Caco-2 (cell line): ENCODE data around the gene BAG2. TPM values are rescaled to one million over a fixed set of nuclear protein-coding genes. Genes with fewer than 3 reads are reported as not detected.

Experiments
- BruUV-seq: library from RNA; stranded (reverse); fragments of 400-500 nt; replicated peaks from 2 replicates; lab custom pipeline; 2021; lab: Mats Ljungman, UMichigan
- CTCF ChIA-PET: fragments of 300-600 bp; sonication (Branson Sonifier 250); formaldehyde crosslinking; loops from one replicate; lab custom pipeline; 2022; ENCODE audit warnings: antibody characterized with exemption; lab: Charles Lee
- POLR2A ChIA-PET: fragments of 300-600 bp; sonication (Branson Sonifier 250); formaldehyde crosslinking; loops from one replicate; lab custom pipeline; 2022; ENCODE audit warnings: antibody characterized with exemption; lab: Charles Lee
- DNase-seq, 2 experiments: peaks; one replicate each; pipeline versions ENCODE4 v3.0.0 to v3.0.0-alpha.2; 2020 to 2022
- H3K27me3 ChIP-seq: replicated peaks from 2 replicates; pipeline ENCODE4 v1.6.0; 2011; ENCODE audit warnings: low read length; ENCODE audit not compliant: control insufficient read depth, insufficient read depth
- H3K36me3 ChIP-seq: 2 replicates; pipeline ENCODE4 v1.5.1; 2011; ENCODE audit warnings: low read length; ENCODE audit not compliant: control insufficient read depth, insufficient read depth
- H3K4me1 ChIP-seq: fragments of 250-450 bp; sonication (Bioruptor Pico); 2 replicates; pipeline ENCODE4 v1.5.1; 2020; ENCODE audit warnings: mild to moderate bottlenecking
- H3K4me3 ChIP-seq: 2 replicates; pipeline ENCODE4 v1.5.1; 2011; ENCODE audit warnings: low read depth, mild to moderate bottlenecking, control low read depth, low read length
- H3K9me3 ChIP-seq: fragments of 250-450 bp; sonication (Bioruptor Pico); 2 replicates; pipeline ENCODE4 v1.5.1; 2020; ENCODE audit warnings: mild to moderate bottlenecking, moderate library complexity
- H3K27ac Mint-ChIP-seq: one replicate; pipeline ENCODE4 v1.8.0; 2022; ENCODE audit warnings: mixed read lengths; ENCODE audit not compliant: unreplicated experiment
- H3K27me3 Mint-ChIP-seq: one replicate; pipeline ENCODE4 v1.8.0; 2022; ENCODE audit warnings: mixed read lengths; ENCODE audit not compliant: insufficient read depth, unreplicated experiment
- H3K36me3 Mint-ChIP-seq: one replicate; pipeline ENCODE4 v1.8.0; 2022; ENCODE audit warnings: mild to moderate bottlenecking, mixed read lengths; ENCODE audit not compliant: insufficient read depth, unreplicated experiment
- H3K4me1 Mint-ChIP-seq: one replicate; pipeline ENCODE4 v1.8.0; 2022; ENCODE audit warnings: low read depth, mixed read lengths; ENCODE audit not compliant: unreplicated experiment
- H3K4me3 Mint-ChIP-seq: one replicate; pipeline ENCODE4 v1.8.0; 2022; ENCODE audit warnings: mild to moderate bottlenecking, moderate library complexity, mixed read lengths; ENCODE audit not compliant: unreplicated experiment
- H3K9me3 Mint-ChIP-seq: one replicate; pipeline ENCODE4 v1.8.0; 2022; ENCODE audit warnings: mixed read lengths; ENCODE audit not compliant: unreplicated experiment
- intact Hi-C: fragments of 100-400 bp; cut with micrococcal nuclease; formaldehyde crosslinking; loops from one replicate; pipeline ENCODE4 v1.10.0; 2022; ENCODE audit not compliant: unreplicated experiment
- total RNA-seq: library from RNA; stranded (reverse); gene quantifications from 2 replicates; pipeline ENCODE4 v1.2.3, GENCODE V29; 2022
- TF ChIP-seq, protein P1 (sequence below), 2 experiments: fragments of 200-600 bp in 1 of 2; IDR thresholded peaks; 1 replicate in 1 of 2; 2 replicates in 1 of 2; pipeline versions ENCODE4 v1.5.1 to v1.8.0; 2011 to 2022; ENCODE audit warnings: antibody characterized with exemption in 1 of 2, control low read depth in 1 of 2, inconsistent platforms in 1 of 2, low read depth in 1 of 2, low read length in 1 of 2, mild to moderate bottlenecking in 1 of 2, moderate library complexity in 1 of 2; ENCODE audit not compliant: insufficient read depth in 1 of 2, severe bottlenecking in 1 of 2, unreplicated experiment in 1 of 2

Gene BAG2
- total RNA-seq, 1 experiment from 2014 or later: 9.5 TPM

DNA sequence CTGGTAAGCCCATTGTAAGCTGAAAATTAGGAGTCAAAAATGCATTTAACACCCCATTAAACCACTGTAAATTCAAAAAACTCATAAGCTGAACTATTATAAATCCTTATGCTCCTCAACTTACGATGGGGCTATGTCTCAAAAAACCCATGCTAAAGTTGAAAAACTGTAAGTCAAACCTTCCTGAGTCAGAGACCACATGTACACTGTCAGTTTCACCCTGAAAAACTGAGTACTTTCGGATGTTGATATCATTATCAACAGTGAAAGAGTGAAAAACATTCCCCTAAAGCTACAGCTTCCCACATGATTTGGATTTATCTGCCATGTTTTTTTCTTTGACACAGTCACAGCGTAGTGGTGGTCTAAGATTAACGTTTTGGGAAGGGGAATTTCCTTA is 35.7 kb downstream of the BAG2 start:
- CTCF ChIA-PET: interaction anchor here (0.7 kb wide), 1 partner anchor 14 kb away, joined by 5 read pairs; no protein-coding TSS in a partner anchor

DNA sequence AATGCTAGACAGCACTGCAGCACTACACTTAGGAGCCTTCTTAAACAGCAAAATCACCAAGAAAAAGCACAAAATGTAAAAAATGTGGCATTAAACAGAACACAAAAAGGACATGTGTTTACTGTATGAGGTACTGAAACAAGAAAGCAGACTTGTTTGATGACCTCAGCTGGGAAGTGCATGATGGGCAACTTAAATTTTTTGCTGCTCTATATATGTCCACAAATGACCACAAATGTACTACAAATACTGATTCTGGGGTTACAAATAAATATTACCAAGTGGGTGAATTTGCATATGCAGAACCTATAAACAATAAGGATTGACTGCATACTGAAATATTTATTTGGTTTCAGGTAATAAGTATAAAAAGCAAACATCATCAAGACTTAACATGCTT is 36.9 kb downstream of the BAG2 start:
- BruUV-seq: no TSS peak
- no peaks in the 10 kb centered on the region for H3K27me3 ChIP-seq
- POLR2A ChIA-PET: no interaction called here
- H3K36me3 ChIP-seq: no peaks in the 10 kb centered on the region
- Mint-ChIP-seq H3K4me1 (peaks cover 13% of the 10 kb centered on the region), H3K27me3 (no peaks in the 10 kb centered on the region), H3K4me3 (no peak overlapping the region), H3K27ac (no peak overlapping the region), H3K36me3 (no peaks in the 10 kb centered on the region), H3K9me3 (no peaks in the 10 kb centered on the region)
- no peaks in the 10 kb centered on the region for H3K4me1 ChIP-seq
- DNase-seq: no peak
- CTCF ChIA-PET: no interaction called here
- no peak overlapping the region for H3K4me3 ChIP-seq
- H3K9me3 ChIP-seq: no peaks in the 10 kb centered on the region
- TF ChIP-seq, protein P1, sequence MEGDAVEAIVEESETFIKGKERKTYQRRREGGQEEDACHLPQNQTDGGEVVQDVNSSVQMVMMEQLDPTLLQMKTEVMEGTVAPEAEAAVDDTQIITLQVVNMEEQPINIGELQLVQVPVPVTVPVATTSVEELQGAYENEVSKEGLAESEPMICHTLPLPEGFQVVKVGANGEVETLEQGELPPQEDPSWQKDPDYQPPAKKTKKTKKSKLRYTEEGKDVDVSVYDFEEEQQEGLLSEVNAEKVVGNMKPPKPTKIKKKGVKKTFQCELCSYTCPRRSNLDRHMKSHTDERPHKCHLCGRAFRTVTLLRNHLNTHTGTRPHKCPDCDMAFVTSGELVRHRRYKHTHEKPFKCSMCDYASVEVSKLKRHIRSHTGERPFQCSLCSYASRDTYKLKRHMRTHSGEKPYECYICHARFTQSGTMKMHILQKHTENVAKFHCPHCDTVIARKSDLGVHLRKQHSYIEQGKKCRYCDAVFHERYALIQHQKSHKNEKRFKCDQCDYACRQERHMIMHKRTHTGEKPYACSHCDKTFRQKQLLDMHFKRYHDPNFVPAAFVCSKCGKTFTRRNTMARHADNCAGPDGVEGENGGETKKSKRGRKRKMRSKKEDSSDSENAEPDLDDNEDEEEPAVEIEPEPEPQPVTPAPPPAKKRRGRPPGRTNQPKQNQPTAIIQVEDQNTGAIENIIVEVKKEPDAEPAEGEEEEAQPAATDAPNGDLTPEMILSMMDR (IDR thresholded peaks at IDR 0.05; ENCODE audit: insufficient read depth in 1 of 2, low read depth in 1 of 2, low read length in 1 of 2, severe bottlenecking in 1 of 2, unreplicated experiment in 1 of 2): no peak
- intact Hi-C loops: no loop called here

More for the DNA sequence above, 35.7 kb downstream of the BAG2 start:
- POLR2A ChIA-PET: no interaction called here
- Mint-ChIP-seq H3K27me3 (no peaks in the 10 kb centered on the region), H3K4me1 (peaks cover 13% of the 10 kb centered on the region), H3K27ac (no peak overlapping the region), H3K36me3 (no peaks in the 10 kb centered on the region), H3K4me3 (no peak overlapping the region), H3K9me3 (no peaks in the 10 kb centered on the region)
- H3K4me1 ChIP-seq: no peaks in the 10 kb centered on the region
- no TSS peak for BruUV-seq
- intact Hi-C loops: no loop called here
- no peak for DNase-seq
- H3K27me3 ChIP-seq: no peaks in the 10 kb centered on the region
- H3K36me3 ChIP-seq: no peaks in the 10 kb centered on the region
- H3K4me3 ChIP-seq: no peak overlapping the region
- no peaks in the 10 kb centered on the region for H3K9me3 ChIP-seq
- TF ChIP-seq, protein P1 (IDR thresholded peaks at IDR 0.05; ENCODE audit: insufficient read depth in 1 of 2, low read depth in 1 of 2, low read length in 1 of 2, severe bottlenecking in 1 of 2, unreplicated experiment in 1 of 2): no peak

DNA sequence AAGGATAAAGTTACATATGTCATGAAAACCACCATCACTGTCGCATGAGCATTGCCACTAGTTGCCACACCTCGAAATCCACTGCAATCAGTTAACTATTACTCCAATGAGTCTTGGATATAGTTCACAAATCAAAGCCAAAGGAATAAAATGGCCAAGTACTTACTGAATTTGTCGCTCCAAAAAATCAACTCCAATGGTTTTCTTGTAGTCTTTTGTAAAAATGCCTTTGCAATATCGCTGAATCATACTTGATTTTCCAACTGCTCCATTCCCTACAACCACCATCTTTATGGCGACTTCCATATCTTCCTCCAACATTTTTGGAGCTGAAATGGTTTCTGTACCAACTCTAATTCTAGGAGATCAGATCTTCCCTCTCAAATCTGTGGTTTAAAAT is 37.9 kb downstream of the BAG2 start:
- DNase-seq: no peak
- ChIA-PET POLR2A (no interaction called here), CTCF (no interaction called here)
- Histone ChIP-seq H3K36me3 (no peaks in the 10 kb centered on the region), H3K27me3 (no peaks in the 10 kb centered on the region), H3K9me3 (no peaks in the 10 kb centered on the region), H3K4me1 (no peaks in the 10 kb centered on the region), H3K4me3 (no peak overlapping the region)
- peaks cover 6% of the 10 kb centered on the region for H3K9me3 Mint-ChIP-seq
- H3K4me1 Mint-ChIP-seq: peaks cover 13% of the 10 kb centered on the region
- no peak overlapping the region for H3K27ac Mint-ChIP-seq
- no peak overlapping the region for H3K4me3 Mint-ChIP-seq
- H3K36me3 Mint-ChIP-seq: no peaks in the 10 kb centered on the region
- TF ChIP-seq, protein P1 (IDR thresholded peaks at IDR 0.05; ENCODE audit: insufficient read depth in 1 of 2, low read depth in 1 of 2, low read length in 1 of 2, severe bottlenecking in 1 of 2, unreplicated experiment in 1 of 2): no peak
- BruUV-seq: no TSS peak
- H3K27me3 Mint-ChIP-seq: no peaks in the 10 kb centered on the region
- intact Hi-C loops: no loop called here
